ENCODE data around the gene SLC25A34. TPM values are rescaled to one million over a fixed set of nuclear protein-coding genes. Genes with fewer than 3 reads are reported as not detected.

The SLC25A34 gene
- total RNA-seq, 3 donors from 2014 or later (not counting 1 experiment from before 2014, with no cell fraction given), result 0.73 to 1.8 (median 1.6) TPM

GRCh38 chr1:15718199-15718601 lies 17.9 kb upstream of the SLC25A34 start:
- WGBS (ENCODE audit: insufficient coverage), result 89% methylated on average over 8 of the region's 8 CpGs
- Histone ChIP-seq H3K27me3 (ENCODE audit: control insufficient read depth, insufficient read depth, low read length) (no peaks in the 10 kb centered on the region), H3K4me1 (ENCODE audit: control insufficient read depth, insufficient read depth, low read length) (no peaks in the 10 kb centered on the region), H3K27ac (ENCODE audit: low read length) (no peak overlapping the region), H3K4me3 (ENCODE audit: low read length) (no peak overlapping the region), H3K9me3 (ENCODE audit: control insufficient read depth, insufficient read depth, low read length) (no peaks in the 10 kb centered on the region), H3K36me3 (ENCODE audit: control insufficient read depth, insufficient read depth, low read length) (peaks cover 52% of the 10 kb centered on the region)
- intact Hi-C loops (cut with micrococcal nuclease), result no loop called here
- no peaks in the 10 kb centered on the region for H3K36me3 Mint-ChIP-seq
- H3K9me3 Mint-ChIP-seq, result no peaks in the 10 kb centered on the region
- no peaks in the 10 kb centered on the region for H3K27me3 Mint-ChIP-seq (ENCODE audit: low read depth in 2 of 2)
- DNase-seq (no peak), ATAC-seq (no peak)
- peaks cover 0 to 5% of the 10 kb centered on the region in 2 donors for H3K4me1 Mint-ChIP-seq
- no peak overlapping the region for H3K4me3 Mint-ChIP-seq
- TF ChIP-seq, protein P1, sequence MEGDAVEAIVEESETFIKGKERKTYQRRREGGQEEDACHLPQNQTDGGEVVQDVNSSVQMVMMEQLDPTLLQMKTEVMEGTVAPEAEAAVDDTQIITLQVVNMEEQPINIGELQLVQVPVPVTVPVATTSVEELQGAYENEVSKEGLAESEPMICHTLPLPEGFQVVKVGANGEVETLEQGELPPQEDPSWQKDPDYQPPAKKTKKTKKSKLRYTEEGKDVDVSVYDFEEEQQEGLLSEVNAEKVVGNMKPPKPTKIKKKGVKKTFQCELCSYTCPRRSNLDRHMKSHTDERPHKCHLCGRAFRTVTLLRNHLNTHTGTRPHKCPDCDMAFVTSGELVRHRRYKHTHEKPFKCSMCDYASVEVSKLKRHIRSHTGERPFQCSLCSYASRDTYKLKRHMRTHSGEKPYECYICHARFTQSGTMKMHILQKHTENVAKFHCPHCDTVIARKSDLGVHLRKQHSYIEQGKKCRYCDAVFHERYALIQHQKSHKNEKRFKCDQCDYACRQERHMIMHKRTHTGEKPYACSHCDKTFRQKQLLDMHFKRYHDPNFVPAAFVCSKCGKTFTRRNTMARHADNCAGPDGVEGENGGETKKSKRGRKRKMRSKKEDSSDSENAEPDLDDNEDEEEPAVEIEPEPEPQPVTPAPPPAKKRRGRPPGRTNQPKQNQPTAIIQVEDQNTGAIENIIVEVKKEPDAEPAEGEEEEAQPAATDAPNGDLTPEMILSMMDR (IDR thresholded peaks at IDR 0.05), result no peak
- no peak overlapping the region for H3K27ac Mint-ChIP-seq

DNA sequence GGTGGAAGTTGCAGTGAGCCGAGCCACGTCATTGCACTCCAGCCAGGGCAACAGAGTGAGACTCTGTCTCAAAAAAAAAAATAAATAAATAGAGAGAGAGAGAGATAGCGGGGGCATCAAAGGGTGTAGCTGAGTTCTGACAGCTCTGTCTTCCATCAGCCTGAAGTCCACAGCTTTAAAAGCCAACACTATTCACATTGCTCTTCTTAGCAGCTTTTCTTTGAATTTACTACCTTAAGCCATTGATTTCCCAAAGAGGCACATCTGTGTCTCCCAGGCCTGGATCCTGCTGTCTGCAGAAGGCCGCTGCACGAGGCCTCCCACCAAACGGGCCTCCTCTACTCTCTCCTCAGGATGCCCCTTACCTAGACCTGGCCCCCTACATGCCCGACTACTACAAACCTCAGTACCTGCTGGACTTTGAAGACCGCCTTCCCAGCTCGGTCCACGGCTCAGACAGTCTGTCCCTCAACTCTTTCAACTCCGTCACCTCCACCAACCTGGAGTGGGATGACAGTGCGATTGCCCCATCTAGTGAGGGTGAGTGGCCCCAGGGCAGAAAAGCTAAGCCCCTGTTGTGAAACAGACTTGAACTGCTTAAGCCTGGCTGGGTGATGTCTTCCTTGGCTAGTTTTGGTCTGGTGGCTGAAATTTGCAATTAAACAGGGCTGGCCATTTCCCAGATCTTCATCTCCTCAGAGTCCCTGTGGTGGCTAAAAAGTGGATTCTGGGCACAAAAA lies 16.5 kb upstream of the SLC25A34 start:
- no peak overlapping the region for H3K4me3 Mint-ChIP-seq
- peaks cover 0 to under 1% of the 10 kb centered on the region in 2 donors for H3K4me1 Mint-ChIP-seq
- TF ChIP-seq, protein P1 (IDR thresholded peaks at IDR 0.05), result no peak
- no peaks in the 10 kb centered on the region for H3K9me3 Mint-ChIP-seq
- Histone ChIP-seq H3K36me3 (ENCODE audit: control insufficient read depth, insufficient read depth, low read length) (peaks cover 52% of the 10 kb centered on the region), H3K27ac (ENCODE audit: low read length) (no peak overlapping the region), H3K4me3 (ENCODE audit: low read length) (no peak overlapping the region), H3K9me3 (ENCODE audit: control insufficient read depth, insufficient read depth, low read length) (no peaks in the 10 kb centered on the region), H3K4me1 (ENCODE audit: control insufficient read depth, insufficient read depth, low read length) (no peaks in the 10 kb centered on the region), H3K27me3 (ENCODE audit: control insufficient read depth, insufficient read depth, low read length) (no peaks in the 10 kb centered on the region)
- H3K36me3 Mint-ChIP-seq, result no peaks in the 10 kb centered on the region
- 98% methylated on average over 11 of the region's 12 CpGs for WGBS (ENCODE audit: insufficient coverage)
- no peak for DNase-seq
- intact Hi-C loops (cut with micrococcal nuclease), result no loop called here
- ATAC-seq, result no peak
- H3K27ac Mint-ChIP-seq, result peak overlapping the region in 1 of 2 donors; percentile 13
- H3K27me3 Mint-ChIP-seq (ENCODE audit: low read depth in 2 of 2), result no peaks in the 10 kb centered on the region

DNA sequence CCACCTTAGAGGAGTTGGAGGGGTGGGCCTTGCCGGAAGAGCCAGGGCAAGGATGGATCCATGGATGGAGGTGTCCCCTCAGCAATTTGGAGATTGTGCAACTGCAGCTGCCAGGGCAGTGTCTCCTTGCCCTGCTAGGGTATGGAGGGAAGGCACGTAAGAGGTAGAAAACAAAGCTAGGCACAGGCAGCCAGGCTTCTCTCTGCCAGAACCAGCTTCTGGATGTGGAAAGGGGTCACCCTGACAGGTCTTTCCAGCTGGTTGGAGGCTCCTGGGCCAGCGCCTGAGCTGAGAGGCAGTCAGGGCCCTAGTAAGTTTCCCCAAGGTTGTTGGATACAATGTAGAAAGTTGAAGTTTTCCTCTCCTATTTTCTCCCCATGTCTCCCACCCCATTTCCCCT lies 15.2 kb upstream of the SLC25A34 start:
- no peak for ATAC-seq
- Mint-ChIP-seq H3K27ac (no peak overlapping the region), H3K4me3 (no peak overlapping the region), H3K4me1 (no peaks in the 10 kb centered on the region), H3K36me3 (no peaks in the 10 kb centered on the region), H3K9me3 (no peaks in the 10 kb centered on the region), H3K27me3 (ENCODE audit: low read depth in 2 of 2) (no peaks in the 10 kb centered on the region)
- Histone ChIP-seq H3K36me3 (ENCODE audit: control insufficient read depth, insufficient read depth, low read length) (peaks cover 59% of the 10 kb centered on the region), H3K4me1 (ENCODE audit: control insufficient read depth, insufficient read depth, low read length) (no peaks in the 10 kb centered on the region), H3K9me3 (ENCODE audit: control insufficient read depth, insufficient read depth, low read length) (no peaks in the 10 kb centered on the region), H3K4me3 (ENCODE audit: low read length) (no peak overlapping the region), H3K27ac (ENCODE audit: low read length) (no peak overlapping the region), H3K27me3 (ENCODE audit: control insufficient read depth, insufficient read depth, low read length) (no peaks in the 10 kb centered on the region)
- no peak for DNase-seq
- TF ChIP-seq, protein P1 (IDR thresholded peaks at IDR 0.05), result no peak
- intact Hi-C loops (cut with micrococcal nuclease), result no loop called here
- WGBS (ENCODE audit: insufficient coverage), result 100% methylated on average over 3 of the region's 3 CpGs

DNA sequence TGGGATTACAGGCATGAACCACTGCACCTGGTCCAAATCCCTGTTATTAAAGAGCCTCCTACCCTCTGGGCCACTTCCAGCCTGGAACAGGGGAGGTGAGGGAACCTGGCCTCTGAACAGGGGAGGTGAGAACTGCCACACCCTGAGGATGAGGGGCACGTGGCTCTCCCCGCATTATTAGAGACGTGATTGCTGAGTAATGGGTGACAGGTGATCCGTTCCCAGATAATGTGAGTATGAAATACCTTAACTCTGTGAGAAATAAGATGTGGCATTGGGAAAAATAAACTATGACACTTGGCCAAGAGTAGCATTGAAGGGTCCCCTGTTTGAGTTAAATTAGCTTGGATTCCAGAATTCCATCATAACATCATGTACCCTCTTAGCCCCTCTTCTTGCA lies 13.6 kb upstream of the SLC25A34 start:
- Histone ChIP-seq H3K4me1 (ENCODE audit: control insufficient read depth, insufficient read depth, low read length) (no peaks in the 10 kb centered on the region), H3K4me3 (ENCODE audit: low read length) (no peak overlapping the region), H3K27me3 (ENCODE audit: control insufficient read depth, insufficient read depth, low read length) (no peaks in the 10 kb centered on the region), H3K27ac (ENCODE audit: low read length) (no peak overlapping the region), H3K36me3 (ENCODE audit: control insufficient read depth, insufficient read depth, low read length) (peaks cover 52% of the 10 kb centered on the region), H3K9me3 (ENCODE audit: control insufficient read depth, insufficient read depth, low read length) (no peaks in the 10 kb centered on the region)
- Mint-ChIP-seq H3K27me3 (ENCODE audit: low read depth in 2 of 2) (no peaks in the 10 kb centered on the region), H3K4me3 (no peak overlapping the region), H3K27ac (no peak overlapping the region), H3K4me1 (no peaks in the 10 kb centered on the region), H3K36me3 (no peaks in the 10 kb centered on the region), H3K9me3 (no peaks in the 10 kb centered on the region)
- WGBS (ENCODE audit: insufficient coverage), result 94% methylated on average over 4 of the region's 4 CpGs
- intact Hi-C loops (cut with micrococcal nuclease), result no loop called here
- TF ChIP-seq, protein P1 (IDR thresholded peaks at IDR 0.05), result no peak
- DNase-seq (no peak), ATAC-seq (no peak)
